H9 (cell line): Measurements from ENCODE around the gene VSIG10L. TPM values are rescaled to one million over a fixed set of nuclear protein-coding genes. Genes with fewer than 3 reads are reported as not detected.
A peak's percentile ranks its signal among the peaks of the same experiment; 100 is the strongest.

ENCODE experiments used
- DNase-seq: peaks from one replicate; pipeline ENCODE4 v3.0.0-alpha.2; 2017
- H2AFZ ChIP-seq: one replicate; pipeline ENCODE4 v1.6.1; 2013; ENCODE audit warnings: mild to moderate bottlenecking, low read length, control low read depth, moderate library complexity
- H2AK5ac ChIP-seq: 2 replicates; pipeline ENCODE4 v1.6.1; 2013; ENCODE audit warnings: low read length, control low read depth, mixed read lengths; ENCODE audit not compliant: insufficient read length
- H2BK120ac ChIP-seq: one replicate; pipeline ENCODE4 v1.6.1; 2013; ENCODE audit warnings: low read depth, mild to moderate bottlenecking, low read length, control low read depth, inconsistent platforms; ENCODE audit not compliant: poor library complexity, severe bottlenecking
- H2BK12ac ChIP-seq: 2 replicates; pipeline ENCODE4 v1.6.1; 2013; ENCODE audit warnings: low read length, control low read depth, mixed read lengths, low read depth; ENCODE audit not compliant: insufficient read length
- H2BK15ac ChIP-seq: 2 replicates; pipeline ENCODE4 v1.6.1; 2013; ENCODE audit warnings: low read depth, low read length, control low read depth
- H2BK20ac ChIP-seq: one replicate; pipeline ENCODE4 v1.6.1; 2013; ENCODE audit warnings: low read depth, mild to moderate bottlenecking, low read length, control low read depth, inconsistent platforms; ENCODE audit not compliant: poor library complexity, severe bottlenecking
- H2BK5ac ChIP-seq: 2 replicates; pipeline ENCODE4 v1.6.1; 2013; ENCODE audit warnings: low read length, control low read depth, mixed read lengths; ENCODE audit not compliant: insufficient read length
- H3K14ac ChIP-seq: 2 replicates; pipeline ENCODE4 v1.6.1; 2013; ENCODE audit warnings: low read length, control low read depth; ENCODE audit not compliant: insufficient read depth
- H3K18ac ChIP-seq: 2 replicates; pipeline ENCODE4 v1.6.1; 2013; ENCODE audit warnings: low read depth, mild to moderate bottlenecking, mixed read lengths, low read length, control low read depth; ENCODE audit not compliant: insufficient read length
- H3K23ac ChIP-seq: 2 replicates; pipeline ENCODE4 v1.6.1; 2013; ENCODE audit warnings: low read length, control low read depth, mixed read lengths, low read depth; ENCODE audit not compliant: insufficient read length
- H3K23me2 ChIP-seq: 2 replicates; pipeline ENCODE4 v1.6.1; 2013; ENCODE audit warnings: low read depth, mild to moderate bottlenecking, mixed read lengths, low read length, control low read depth; ENCODE audit not compliant: insufficient read length, poor library complexity, severe bottlenecking
- H3K27ac ChIP-seq: 2 replicates; pipeline ENCODE4 v1.5.1; 2013; ENCODE audit warnings: low read length, control low read depth, mixed read lengths, low read depth; ENCODE audit not compliant: insufficient read length
- H3K27me3 ChIP-seq: 2 replicates; pipeline ENCODE4 v1.6.1; 2013; ENCODE audit warnings: low read length, control low read depth, inconsistent platforms; ENCODE audit not compliant: insufficient read depth
- H3K4ac ChIP-seq: 2 replicates; pipeline ENCODE4 v1.6.1; 2013; ENCODE audit warnings: low read depth, mild to moderate bottlenecking, control low read depth, inconsistent platforms, low read length, moderate library complexity
- H3K4me1 ChIP-seq: 2 replicates; pipeline ENCODE4 v1.6.1; 2013; ENCODE audit warnings: low read length, control low read depth, inconsistent platforms; ENCODE audit not compliant: insufficient read depth
- H3K4me2 ChIP-seq: 2 replicates; pipeline ENCODE4 v1.6.1; 2013; ENCODE audit warnings: low read length, control low read depth, mixed read lengths; ENCODE audit not compliant: insufficient read length, insufficient read depth
- H3K56ac ChIP-seq: 2 replicates; pipeline ENCODE4 v1.6.1; 2013; ENCODE audit warnings: low read depth, mild to moderate bottlenecking, mixed read lengths, low read length, control low read depth; ENCODE audit not compliant: insufficient read length
- H3K79me1 ChIP-seq: 2 replicates; pipeline ENCODE4 v1.6.1; 2013; ENCODE audit warnings: low read depth, mild to moderate bottlenecking, moderate library complexity, low read length, control low read depth, inconsistent platforms; ENCODE audit not compliant: insufficient read depth, poor library complexity, severe bottlenecking
- H3K79me2 ChIP-seq: 2 replicates; pipeline ENCODE4 v1.6.1; 2013; ENCODE audit warnings: low read length, control low read depth, inconsistent platforms; ENCODE audit not compliant: insufficient read depth
- H3K9ac ChIP-seq: 2 replicates; pipeline ENCODE4 v1.6.1; 2013; ENCODE audit warnings: low read length, control low read depth, mixed read lengths; ENCODE audit not compliant: insufficient read length; ENCODE audit errors: extremely low read depth
- H3K9me3 ChIP-seq: one replicate; pipeline ENCODE4 v1.6.1; 2013; ENCODE audit warnings: low read depth, low read length, inconsistent platforms; ENCODE audit not compliant: control insufficient read depth
- H3T11ph ChIP-seq: one replicate; pipeline ENCODE4 v1.6.1; 2013; ENCODE audit warnings: mild to moderate bottlenecking, low read length, control low read depth, inconsistent platforms
- H4K20me1 ChIP-seq: one replicate; pipeline ENCODE4 v1.6.1; 2013; ENCODE audit not compliant: control insufficient read depth, insufficient read length, insufficient read depth
- H4K5ac ChIP-seq: 2 replicates; pipeline ENCODE4 v1.6.1; 2013; ENCODE audit warnings: low read depth, mild to moderate bottlenecking, mixed read lengths, low read length, control low read depth; ENCODE audit not compliant: insufficient read length
- H4K8ac ChIP-seq: replicated peaks from 2 replicates; pipeline ENCODE4 v1.6.1; 2013; ENCODE audit warnings: low read length, control low read depth, mixed read lengths, low read depth; ENCODE audit not compliant: insufficient read length
- H4K91ac ChIP-seq: 2 replicates; pipeline ENCODE4 v1.6.1; 2013; ENCODE audit warnings: low read depth, mild to moderate bottlenecking, moderate library complexity, mixed read lengths, low read length, control low read depth; ENCODE audit not compliant: insufficient read length
- H3K27ac Mint-ChIP-seq, 3 experiments: 2 replicates in 2 of 3; 3 replicates in 1 of 3; pipeline ENCODE4 v1.8.0; 2020 to 2021; ENCODE audit warnings: mixed read lengths in 3 of 3, mild to moderate bottlenecking in 1 of 3, moderate library complexity in 1 of 3
- H3K27me3 Mint-ChIP-seq: 2 replicates; pipeline ENCODE4 v1.8.0; 2021; ENCODE audit warnings: low read depth, mild to moderate bottlenecking, moderate library complexity, mixed read lengths
- H3K36me3 Mint-ChIP-seq, 3 experiments: 2 replicates in 2 of 3; 3 replicates in 1 of 3; pipeline ENCODE4 v1.8.0; 2020 to 2021; ENCODE audit warnings: low read depth in 3 of 3, mixed read lengths in 3 of 3; ENCODE audit not compliant: insufficient read depth in 1 of 3
- H3K4me1 Mint-ChIP-seq, 2 experiments: 2 replicates each; pipeline ENCODE4 v1.8.0; 2020; ENCODE audit warnings: mixed read lengths in 2 of 2
- H3K4me3 Mint-ChIP-seq, 2 experiments: 2 replicates in 1 of 2; 3 replicates in 1 of 2; pipeline ENCODE4 v1.8.0; 2020 to 2021; ENCODE audit warnings: mild to moderate bottlenecking in 2 of 2, mixed read lengths in 2 of 2, moderate library complexity in 1 of 2
- H3K9me3 Mint-ChIP-seq, 2 experiments: 2 replicates in 1 of 2; 3 replicates in 1 of 2; pipeline ENCODE4 v1.8.0; 2020; ENCODE audit warnings: mild to moderate bottlenecking in 2 of 2, mixed read lengths in 2 of 2, moderate library complexity in 1 of 2
- CTCF ChIP-seq: fragments of 200-600 bp; sonication (generic); conservative IDR thresholded peaks from 3 replicates; pipeline ENCODE4 v1.8.0; 2021; ENCODE audit warnings: antibody characterized with exemption, mild to moderate bottlenecking
- WGBS: extraction: QIAGEN DNeasy Blood & Tissue Kit; methylation state at CpG from one replicate; pipeline ENCODE4 v1.1.7; 2013; ENCODE audit warnings: missing lambda C conversion rate, low lambda C conversion rate, mixed read lengths; ENCODE audit not compliant: insufficient read length; ENCODE audit errors: extremely low coverage; 5-methylcytosine and 5-hydroxymethylcytosine counted together
- total RNA-seq: library from RNA; stranded (reverse); gene quantifications from 2 replicates; pipeline ENCODE4 v1.2.1, GENCODE V29; 2021

The VSIG10L gene
- total RNA-seq, 1 experiment from 2014 or later, result 5.6 TPM

GRCh38 chr19:51296336-51297093, 45.4 kb downstream of the VSIG10L start:
- H3K23me2 ChIP-seq, result no peaks in the 10 kb centered on the region
- H2AK5ac ChIP-seq, result no peak overlapping the region
- H3K9me3 ChIP-seq, result no peaks in the 10 kb centered on the region
- H2BK120ac ChIP-seq, result no peak overlapping the region
- no peaks in the 10 kb centered on the region for H3K79me1 ChIP-seq
- no peaks in the 10 kb centered on the region for H3K27me3 ChIP-seq
- H4K91ac ChIP-seq, result no peak overlapping the region
- H3K4ac ChIP-seq, result no peak overlapping the region
- H2BK5ac ChIP-seq, result no peak overlapping the region
- peak; percentile 49 for DNase-seq
- Mint-ChIP-seq H3K4me3 (no peak overlapping the region; a peak in 1 of 5 replicates), H3K4me1 (peaks cover 47 to 54% of the 10 kb centered on the region in 2 experiments), H3K27ac (0 out of 7 replicates have a peak overlapping the region, but pooled peaks of 1 of the 3 experiments have one; percentile 21), H3K9me3 (no peaks in the 10 kb centered on the region), H3K27me3 (peaks cover 7% of the 10 kb centered on the region), H3K36me3 (0 out of 7 replicates have a peak, but pooled peaks cover 0 to 2% (median under 1%) of the 10 kb centered on the region in 3 experiments)
- H3K4me1 ChIP-seq, result peaks cover 25% of the 10 kb centered on the region; the same call in 1 of the 2 replicates
- peak overlapping the region; percentile 41 for H3K18ac ChIP-seq
- H2BK12ac ChIP-seq, result no peak overlapping the region
- no peaks in the 10 kb centered on the region for H3K79me2 ChIP-seq
- H3K27ac ChIP-seq, result no peak overlapping the region
- H2BK15ac ChIP-seq, result no peak overlapping the region
- no peak overlapping the region for H2AFZ ChIP-seq
- H3T11ph ChIP-seq, result no peak overlapping the region
- no peak overlapping the region for H2BK20ac ChIP-seq
- no peak overlapping the region for H3K4me2 ChIP-seq
- peak; percentile 59; the same call in 2 of the 3 replicates for TF ChIP-seq CTCF
- H4K5ac ChIP-seq, result no peak overlapping the region
- no peak overlapping the region for H3K9ac ChIP-seq
- no peak overlapping the region for H3K56ac ChIP-seq
- peak overlapping the region; percentile 10; the same call in 1 of the 2 replicates for H3K14ac ChIP-seq
- H3K23ac ChIP-seq, result no peak overlapping the region
- WGBS, result no CpG with 5 or more reads among the region's 9 CpGs
- H4K8ac ChIP-seq, result no peak overlapping the region
- no peaks in the 10 kb centered on the region for H4K20me1 ChIP-seq
